Adipose tissue (tissue), 3 donors: Measurements from ENCODE around the gene MGAT4C. TPM values are rescaled to one million over a fixed set of nuclear protein-coding genes. Genes with fewer than 3 reads are reported as not detected.

Experiments used
- H3K27ac ChIP-seq: one replicate; pipeline ENCODE4 v1.5.1; 2013; ENCODE audit warnings: low read depth, low read length
- WGBS, 3 donors: extraction: QIAGEN DNeasy Blood & Tissue Kit; methylation state at CpG; one replicate each; pipeline ENCODE4 v1.1.7; 2013; 5-methylcytosine and 5-hydroxymethylcytosine counted together
- polyA plus RNA-seq, 3 donors: library from polyadenylated mRNA; stranded (reverse); fragments of 200-250 nt; gene quantifications; one replicate each; pipeline ENCODE4 v1.2.3, GENCODE V29; 2013
- donor health status: healthy with polysubstance abuse.
- donor health status: Bipolar disorder and iron deficiency.
- donor health status: healthy.

The MGAT4C gene
- polyA plus RNA-seq, 3 donors: 0.03 to 0.22 (median 0.07) TPM

DNA sequence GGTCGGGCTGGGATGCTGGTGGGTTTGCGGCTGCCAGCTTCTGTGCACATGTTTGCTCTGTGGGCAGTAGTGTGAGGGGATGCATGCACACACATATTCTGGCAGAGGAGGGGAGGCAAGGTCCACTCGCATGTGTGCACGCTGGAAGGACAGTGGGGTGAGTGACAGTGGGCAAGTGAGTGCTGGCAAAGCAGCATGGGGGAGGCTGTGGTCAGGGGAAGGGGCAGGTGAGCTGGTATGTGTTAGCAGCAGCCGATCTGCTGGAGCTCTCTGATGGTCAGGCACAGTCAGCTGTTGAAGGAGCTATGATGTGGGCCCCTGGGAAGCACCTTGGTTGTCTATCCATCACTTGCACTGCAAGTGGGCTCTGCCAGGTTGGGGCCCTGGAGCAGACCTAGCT, 211.8 kb downstream of the MGAT4C start:
- H3K27ac ChIP-seq: no peak overlapping the region
- 78 to 96% (median 91%) methylated on average over 5 of the region's 5 CpGs for WGBS, 3 donors

DNA sequence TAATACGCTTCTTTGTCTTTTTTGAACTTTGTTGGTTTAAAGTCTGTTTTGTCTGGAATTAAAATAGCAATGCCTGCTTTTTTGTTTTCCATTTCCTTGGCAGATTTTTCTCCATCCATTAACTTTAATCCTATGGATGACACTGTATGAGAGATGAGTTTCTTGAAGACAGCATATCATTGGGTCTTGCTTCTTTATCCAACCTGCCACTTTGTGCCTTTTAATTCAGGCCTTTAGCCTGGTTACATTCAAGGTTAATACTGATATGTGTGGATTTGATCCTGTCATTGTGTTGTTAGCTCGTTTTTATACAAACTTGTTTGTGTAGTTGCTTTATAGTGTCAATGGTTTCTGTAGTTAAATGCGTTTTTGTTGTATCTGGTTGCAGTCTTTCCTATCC, 214.1 kb downstream of the MGAT4C start:
- H3K27ac ChIP-seq: no peak overlapping the region
- 63 to 76% (median 70%) methylated on average over 3 of the region's 3 CpGs for WGBS, 3 donors

DNA sequence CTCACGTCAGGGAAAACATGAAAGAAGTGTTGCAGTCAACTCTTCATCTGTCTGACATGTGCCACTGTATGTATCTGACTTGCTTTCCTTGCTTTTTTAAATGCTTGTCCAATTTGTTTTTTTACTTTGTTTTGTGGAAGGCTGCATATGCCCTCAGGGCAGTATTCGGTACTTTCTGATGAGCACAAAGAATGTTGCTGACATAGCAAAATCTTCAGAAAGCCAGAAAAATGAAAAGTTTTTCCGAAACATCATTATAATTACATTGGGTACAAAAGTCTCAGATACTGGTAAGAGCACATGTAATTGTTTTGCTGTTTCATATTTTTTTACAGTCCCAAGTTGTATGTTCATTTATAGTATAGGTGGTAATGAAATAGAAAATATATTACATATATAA, 237.8 kb downstream of the MGAT4C start:
- 64 to 81% (median 67%) methylated on average over 3 of the region's 3 CpGs for WGBS, 3 donors
- H3K27ac ChIP-seq: no peak overlapping the region

DNA sequence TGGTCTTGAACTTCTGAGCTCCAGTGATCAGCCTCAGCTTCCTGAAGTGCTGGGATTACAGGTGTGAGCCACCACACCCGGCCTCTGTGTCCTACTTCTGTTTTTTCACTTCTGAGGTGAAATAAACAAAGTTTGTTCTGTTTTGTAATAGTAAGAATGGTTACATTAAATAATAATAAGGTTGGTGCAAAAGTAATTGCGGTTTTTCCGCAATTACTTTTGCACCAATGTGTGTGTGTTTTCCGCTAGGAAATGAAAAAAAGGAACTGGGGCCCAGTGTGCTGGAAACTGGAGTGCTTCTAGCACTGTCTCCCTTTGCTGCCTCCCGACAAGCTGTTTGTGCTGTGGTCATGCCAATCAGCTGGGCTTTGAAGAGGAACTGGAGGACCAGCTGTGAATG, 241.2 kb downstream of the MGAT4C start:
- WGBS, 3 donors: 79 to 85% (median 80%) methylated on average over 5 of the region's 5 CpGs

DNA sequence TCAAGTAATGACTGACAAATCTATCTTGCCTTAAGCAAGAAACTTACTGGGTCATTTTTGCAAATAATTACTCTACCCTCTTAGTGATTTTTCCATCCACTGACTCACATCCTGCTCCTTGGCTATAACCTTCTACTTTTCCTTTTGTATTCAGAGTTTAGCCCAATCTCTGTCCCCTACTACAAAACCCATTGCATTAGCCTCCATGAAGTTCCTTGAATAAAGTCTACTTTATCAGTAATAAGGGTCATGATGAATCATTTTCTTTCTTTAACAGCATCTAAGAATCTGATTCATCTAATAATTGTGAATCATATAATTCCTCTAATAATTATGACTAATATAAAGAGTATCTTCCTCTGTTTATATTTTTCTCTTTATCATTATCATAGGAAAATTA, 249.5 kb downstream of the MGAT4C start:
- no peak overlapping the region for H3K27ac ChIP-seq

More for the DNA sequence above, 241.2 kb downstream of the MGAT4C start:
- H3K27ac ChIP-seq: no peak overlapping the region

DNA sequence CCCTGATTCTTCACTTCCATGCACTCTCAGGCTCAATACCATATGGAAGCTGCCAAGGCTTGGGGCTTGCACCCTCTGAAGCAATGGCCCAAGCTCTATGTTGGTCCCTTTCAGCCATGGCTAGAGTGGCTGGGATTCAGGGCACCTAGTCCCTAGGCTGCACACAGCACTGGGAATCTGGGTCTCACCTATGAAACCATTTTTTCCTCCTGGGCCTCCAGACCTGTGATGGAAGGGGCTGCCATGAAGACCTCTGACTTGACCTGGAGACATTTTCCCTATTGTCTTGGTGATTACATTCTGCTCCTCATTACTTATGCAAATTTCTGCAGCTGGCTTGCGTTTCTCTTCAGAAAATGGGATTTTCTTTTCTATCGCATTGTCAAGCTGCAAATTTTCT, 258.1 kb downstream of the MGAT4C start:
- no peak overlapping the region for H3K27ac ChIP-seq
- 84 to 92% (median 87%) methylated on average over 2 of the region's 2 CpGs for WGBS, 3 donors

DNA sequence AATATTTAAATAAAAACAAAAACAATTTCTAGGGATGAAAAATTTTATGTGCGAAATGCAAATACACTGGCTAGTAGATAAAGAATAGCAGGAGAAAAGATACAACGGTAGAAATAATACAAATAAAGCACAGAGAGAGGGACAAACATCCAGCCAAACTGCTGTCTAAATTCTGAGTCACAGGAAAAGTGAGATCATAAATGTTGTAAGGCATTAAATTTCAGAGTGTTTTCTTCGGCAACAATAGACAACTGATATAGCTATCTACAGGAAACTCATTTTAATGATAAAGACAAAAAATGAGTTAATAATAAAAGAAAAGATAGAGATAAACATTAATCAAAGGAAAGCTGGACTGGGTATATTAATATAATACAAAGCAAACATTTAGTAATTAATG, 259.9 kb downstream of the MGAT4C start:
- no peak overlapping the region for H3K27ac ChIP-seq
- 74 to 81% (median 77%) methylated on average over 3 of the region's 3 CpGs for WGBS, 3 donors

DNA sequence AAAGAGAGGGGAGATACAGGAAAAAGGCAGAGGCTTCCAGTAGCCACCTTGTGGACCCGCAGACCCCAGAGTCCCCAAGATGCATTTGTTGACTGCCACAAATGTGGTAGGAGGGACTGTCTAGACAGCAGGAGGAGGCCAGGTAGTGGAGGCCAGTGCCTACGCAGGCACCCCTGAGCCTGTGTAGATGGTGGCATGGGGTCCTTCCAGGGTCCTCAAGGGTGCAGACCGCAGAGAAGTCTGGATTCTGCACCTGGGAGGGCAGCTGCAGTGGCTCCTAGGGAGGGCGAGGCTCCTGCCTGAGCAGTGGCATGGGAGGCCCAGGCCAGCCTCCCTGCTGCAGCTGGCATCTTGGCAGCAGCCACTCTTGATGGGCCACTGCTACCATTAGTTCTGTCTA, 262.4 kb downstream of the MGAT4C start:
- no peak overlapping the region for H3K27ac ChIP-seq
- WGBS, 3 donors: 86 to 95% (median 93%) methylated on average over 4 of the region's 4 CpGs

DNA sequence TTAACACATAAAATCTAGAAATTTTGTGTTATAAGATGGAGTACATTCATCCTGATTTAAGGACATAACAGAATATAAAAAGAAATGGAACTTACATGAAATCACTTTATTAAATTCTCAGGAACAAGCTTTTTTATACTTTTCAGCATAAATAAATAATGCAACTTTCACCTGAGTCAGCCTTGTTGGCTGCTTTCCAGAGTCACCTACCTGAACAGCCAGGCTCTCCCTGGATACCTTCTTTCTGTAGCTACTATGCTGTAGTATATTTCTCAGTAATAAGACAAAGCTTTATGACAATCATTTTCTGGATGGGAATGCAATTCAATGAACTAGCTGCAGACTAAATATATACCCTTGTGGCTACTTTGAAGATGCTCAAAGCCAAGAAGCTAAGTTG, 270.2 kb downstream of the MGAT4C start:
- H3K27ac ChIP-seq: no peak overlapping the region

DNA sequence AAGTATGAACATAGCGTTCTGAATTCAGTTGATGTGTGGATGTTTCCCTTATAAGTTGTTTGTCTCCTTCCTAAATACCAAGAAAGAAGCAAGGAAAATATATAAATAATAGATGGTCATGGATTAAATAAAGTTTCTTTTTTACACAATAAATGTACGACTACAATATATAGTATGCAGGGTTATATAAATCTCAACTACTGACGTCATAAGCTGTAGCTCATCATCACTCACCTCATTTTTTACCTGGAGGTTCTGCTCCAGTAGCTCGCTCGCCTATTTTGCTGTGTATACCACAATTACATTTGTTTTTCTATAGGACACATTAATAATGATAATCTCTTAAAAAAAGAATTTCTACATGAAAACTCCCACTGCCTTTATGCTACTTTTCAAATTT, 272.6 kb downstream of the MGAT4C start:
- H3K27ac ChIP-seq: no peak overlapping the region
- WGBS, 3 donors: 80 to 84% (median 84%) methylated on average over 5 of the region's 5 CpGs

DNA sequence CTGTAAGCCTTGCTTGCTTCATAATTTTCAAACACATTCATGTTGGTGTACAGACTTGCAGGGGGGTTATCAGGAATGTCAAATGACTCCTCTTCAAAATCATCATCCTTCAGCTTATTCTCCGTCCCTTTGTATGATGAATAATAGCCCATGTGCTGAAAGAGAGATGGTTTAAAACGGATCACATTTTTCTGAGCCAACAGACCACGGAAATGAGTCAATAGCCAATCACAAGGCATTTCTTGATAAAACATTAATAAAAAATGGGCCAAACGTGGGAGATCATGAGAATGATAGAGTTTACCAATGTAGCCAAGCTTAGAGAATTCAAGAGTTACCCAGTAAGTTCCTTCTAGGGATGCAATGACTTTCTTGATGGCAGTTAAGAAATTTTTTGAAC, 276.6 kb downstream of the MGAT4C start:
- 67 to 72% (median 71%) methylated on average over 4 of the region's 4 CpGs for WGBS, 3 donors

DNA sequence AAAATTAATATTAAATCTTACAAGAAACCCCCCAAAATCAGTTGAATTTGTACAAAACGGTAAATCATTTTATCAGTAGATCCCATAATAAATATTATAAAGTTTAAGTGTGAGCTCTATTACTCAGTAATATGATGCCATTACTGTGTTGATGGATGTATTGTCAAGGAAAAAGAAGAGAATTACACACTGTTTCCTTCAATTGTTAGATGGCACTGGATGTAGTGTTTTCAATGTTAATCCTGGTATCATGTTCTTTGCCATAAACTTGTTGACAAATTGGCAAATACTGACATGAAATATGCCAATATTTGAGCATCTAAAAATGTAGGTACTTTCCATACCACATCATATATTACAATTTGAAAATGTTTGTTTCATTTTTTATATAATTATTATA, 280.5 kb downstream of the MGAT4C start:
- WGBS, 3 donors: 63 to 83% (median 66%) methylated on average over 1 of the region's 1 CpG
- H3K27ac ChIP-seq: no peak overlapping the region

More for the DNA sequence above, 276.6 kb downstream of the MGAT4C start:
- H3K27ac ChIP-seq: no peak overlapping the region

DNA sequence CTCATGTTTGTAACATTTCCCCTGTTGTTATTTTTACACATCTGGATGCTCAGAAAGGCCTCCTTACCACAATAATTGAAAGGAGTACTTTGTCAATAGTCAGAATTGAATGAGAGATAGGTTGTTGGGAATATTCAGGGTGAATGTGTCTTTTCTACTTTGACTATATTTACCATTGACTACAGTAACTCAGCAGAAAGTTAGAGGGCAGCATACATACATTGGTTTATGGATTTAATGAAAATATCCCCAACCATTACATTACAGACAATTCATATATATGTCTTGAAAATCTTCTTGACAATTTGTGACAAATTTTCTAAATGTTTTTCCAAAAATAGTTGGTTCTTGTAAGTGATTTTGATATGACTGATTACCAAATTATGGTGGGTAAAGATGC, 284.4 kb downstream of the MGAT4C start:
- no peak overlapping the region for H3K27ac ChIP-seq

DNA sequence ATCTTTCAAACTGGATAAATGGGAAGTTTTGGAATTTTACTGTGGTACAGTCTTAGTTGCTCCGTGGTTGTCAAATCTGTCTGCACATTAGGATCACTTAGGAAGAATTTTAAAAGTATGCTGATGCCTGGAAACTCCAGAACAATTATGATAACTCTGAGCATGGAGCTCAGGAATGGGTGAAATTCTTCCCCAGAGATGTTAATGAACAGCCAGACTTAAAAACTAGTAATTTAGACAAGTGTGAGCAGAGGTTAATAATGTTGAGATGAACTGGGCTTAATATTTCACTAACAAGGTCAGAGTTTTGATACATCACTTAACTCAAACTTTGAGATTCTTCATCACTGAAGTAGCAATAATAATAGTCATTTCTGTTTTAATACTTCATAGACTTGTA, 287.6 kb downstream of the MGAT4C start:
- no peak overlapping the region for H3K27ac ChIP-seq
- WGBS, 3 donors: 19 to 49% (median 49%) methylated on average over 1 of the region's 1 CpG

DNA sequence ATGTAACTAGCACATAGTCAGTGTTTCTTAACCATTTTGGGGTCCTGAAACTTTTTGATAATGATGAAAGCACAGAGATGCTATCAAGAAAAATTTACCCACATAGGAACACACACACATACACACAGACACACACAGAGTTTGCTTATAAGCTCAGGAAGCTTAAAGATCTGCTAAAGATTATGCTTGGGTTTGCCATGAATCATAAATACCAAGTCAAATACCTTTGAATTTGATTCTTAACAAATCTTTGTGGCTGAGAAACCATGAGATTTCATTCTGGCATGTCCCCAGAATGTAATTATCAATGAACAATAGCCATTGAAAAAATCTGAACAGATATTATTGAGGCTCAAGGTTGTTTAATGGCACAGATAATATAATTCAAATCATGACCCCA, 292.9 kb downstream of the MGAT4C start:
- H3K27ac ChIP-seq: no peak overlapping the region

DNA sequence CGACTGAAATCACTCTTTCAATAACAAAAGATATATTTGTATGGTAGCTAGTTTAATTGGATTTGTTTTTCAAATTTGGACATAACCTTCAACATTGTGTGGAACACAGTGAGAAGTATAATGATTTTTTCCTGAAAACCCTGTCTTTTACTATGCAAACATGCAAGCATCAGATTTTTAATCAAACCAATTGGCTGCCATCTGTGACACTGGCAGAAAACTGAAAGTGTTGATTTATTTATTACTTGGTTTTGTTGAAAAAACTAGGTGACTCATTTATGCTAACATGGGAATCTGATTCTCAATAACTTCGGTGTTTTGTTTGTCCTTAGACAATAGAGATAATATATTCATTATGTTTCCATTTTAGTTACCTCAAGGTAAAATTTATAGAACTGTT, 300.1 kb downstream of the MGAT4C start:
- no peak overlapping the region for H3K27ac ChIP-seq
- 37 to 71% (median 60%) methylated on average over 2 of the region's 2 CpGs for WGBS, 3 donors

DNA sequence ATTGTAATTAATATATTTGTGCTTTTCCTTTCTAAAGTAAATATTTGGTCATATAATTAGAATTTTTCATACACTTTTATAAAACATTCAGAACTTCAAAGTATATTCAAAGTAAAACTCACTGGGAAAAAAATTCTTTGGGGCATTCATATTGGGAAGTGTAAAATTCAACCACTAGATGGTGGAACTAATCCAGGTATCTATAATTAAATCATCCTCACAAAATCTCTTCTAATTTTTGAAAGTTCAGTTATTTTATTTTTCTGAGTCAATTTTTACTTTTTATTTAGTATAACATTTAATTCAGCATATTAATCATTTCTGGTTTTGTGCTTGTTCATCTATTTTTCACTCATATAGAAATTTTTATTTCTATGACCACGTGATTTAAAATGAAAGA, 301.1 kb downstream of the MGAT4C start:
- no peak overlapping the region for H3K27ac ChIP-seq
- WGBS, 3 donors: 59 to 91% (median 82%) methylated on average over 1 of the region's 1 CpG

DNA sequence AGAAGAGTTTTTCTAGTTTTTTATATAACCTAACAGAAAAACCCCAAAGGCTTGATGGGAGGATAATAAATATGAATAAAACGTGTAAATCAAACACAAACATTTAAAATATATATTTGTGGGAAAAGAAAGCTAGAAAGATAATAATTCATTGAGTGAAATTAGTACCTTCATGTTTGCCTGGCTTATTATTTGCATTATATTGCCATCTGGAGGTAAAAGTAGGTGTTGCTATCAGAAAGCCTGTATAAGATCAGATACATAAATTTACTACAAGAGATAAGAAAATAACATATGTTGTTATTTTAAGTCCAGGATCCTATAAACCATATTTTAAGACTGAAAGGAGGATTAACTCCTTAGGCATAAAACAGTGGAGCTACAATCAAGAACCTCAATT, 304.4 kb downstream of the MGAT4C start:
- WGBS, 3 donors: 4 to 8% (median 6%) methylated on average over 1 of the region's 1 CpG
- no peak overlapping the region for H3K27ac ChIP-seq

DNA sequence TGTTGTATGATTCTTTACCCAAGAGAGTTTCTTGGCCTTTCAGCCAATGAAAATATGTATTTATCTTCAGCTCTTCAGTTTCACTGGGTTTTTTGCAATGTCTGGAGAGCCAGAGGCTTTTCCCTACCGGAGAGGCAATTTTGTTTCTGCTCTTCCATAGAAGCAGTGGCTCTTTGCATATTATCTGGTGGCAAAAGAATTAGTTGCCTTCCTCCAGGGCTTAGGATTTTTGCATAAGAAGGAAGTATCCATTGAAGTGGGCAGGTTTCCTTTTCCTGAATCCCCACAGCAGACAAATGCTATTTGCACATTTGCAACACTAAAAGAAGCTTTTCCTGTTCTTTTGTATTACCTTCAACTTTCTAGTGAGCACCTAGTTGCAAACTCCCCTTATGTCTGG, 306.9 kb downstream of the MGAT4C start:
- H3K27ac ChIP-seq: no peak overlapping the region
- 34 to 38% (median 34%) methylated on average over 1 of the region's 1 CpG for WGBS, 3 donors

DNA sequence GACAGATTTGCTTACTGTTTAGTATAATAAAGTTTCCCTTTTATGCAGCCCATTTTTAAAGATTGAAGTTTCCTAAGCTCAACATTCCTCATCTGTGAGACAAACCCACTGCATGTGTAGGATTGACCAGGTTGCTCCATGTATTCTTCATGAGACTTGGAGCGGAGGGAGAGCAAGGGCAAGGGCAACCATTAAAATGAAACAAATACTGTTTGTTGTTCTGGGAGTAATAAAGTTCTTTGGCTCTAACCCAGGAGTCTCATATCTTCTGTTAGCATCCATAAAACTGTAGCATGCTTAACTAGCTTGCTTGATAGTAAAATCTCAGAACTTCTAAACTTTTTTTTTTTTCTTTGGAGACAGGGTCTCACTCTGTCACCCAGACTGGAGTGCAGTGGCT, 307.9 kb downstream of the MGAT4C start:
- WGBS, 3 donors: 81 to 93% (median 84%) methylated on average over 1 of the region's 1 CpG
- no peak overlapping the region for H3K27ac ChIP-seq

DNA sequence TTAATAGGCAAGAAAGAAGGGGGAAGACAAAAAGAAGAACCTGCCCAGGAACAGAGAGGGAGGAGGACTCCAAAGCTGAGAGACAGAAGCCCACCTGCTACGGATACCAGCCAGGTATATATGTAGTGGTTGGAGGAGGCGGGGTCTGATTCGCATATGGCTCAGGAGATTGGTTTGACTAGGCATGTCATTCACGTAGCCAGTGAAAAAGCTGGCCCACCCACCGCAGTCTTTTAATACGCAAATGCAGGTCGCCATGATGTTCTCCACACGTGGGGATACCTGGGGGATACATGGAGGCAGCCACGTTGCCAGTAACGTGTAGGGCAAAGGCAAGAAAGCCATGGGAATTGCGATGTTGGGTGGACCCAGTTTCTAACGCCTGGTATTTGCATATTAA, 308.9 kb downstream of the MGAT4C start:
- no peak overlapping the region for H3K27ac ChIP-seq
- 87 to 91% (median 90%) methylated on average over 12 of the region's 12 CpGs for WGBS, 3 donors

DNA sequence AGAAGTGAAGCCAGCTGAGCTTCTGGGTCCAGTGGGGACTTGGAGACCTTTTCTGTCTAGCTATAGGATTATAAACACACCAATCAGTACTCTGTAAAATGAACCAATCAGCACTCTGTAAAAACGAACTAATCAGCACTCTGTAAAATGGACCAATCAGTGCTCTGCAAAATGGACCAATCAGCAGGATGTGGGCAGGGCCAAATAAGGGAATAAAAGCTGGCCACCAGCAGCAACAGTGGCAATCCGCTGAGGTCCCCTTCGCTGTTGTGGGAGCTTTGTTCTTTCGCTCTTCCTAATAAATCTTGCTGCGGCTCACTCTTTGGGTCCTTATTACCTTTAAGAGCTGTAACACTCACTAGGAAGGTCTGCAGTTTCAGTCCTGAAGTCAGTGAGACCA, 309.8 kb downstream of the MGAT4C start:
- H3K27ac ChIP-seq: no peak overlapping the region
- WGBS, 3 donors: 89 to 96% (median 93%) methylated on average over 5 of the region's 5 CpGs
